SIG-M5 treated with dmso at 0.1 percent for 504 hours (cell line): ENCODE data around the gene PPP1R16B.
A peak's percentile ranks its signal among the peaks of the same experiment; 100 is the strongest.
"Not testable (repeated sequence)": the region's sequence is repeated elsewhere in the genome, so short reads cannot be mapped to it uniquely, and the experiment has no call there.

ENCODE experiments used
- DNase-seq: peaks from one replicate; lab custom pipeline; 2025; ENCODE audit not compliant: unreplicated experiment; lab: John Stamatoyannopoulos, UW

Gene PPP1R16B

GRCh38 chr20:38930242-38930569 lies 124.7 kb downstream of the PPP1R16B start:
- no peak for DNase-seq

GRCh38 chr20:38931984-38932383 lies 126.5 kb downstream of the PPP1R16B start:
- no peak for DNase-seq

DNA sequence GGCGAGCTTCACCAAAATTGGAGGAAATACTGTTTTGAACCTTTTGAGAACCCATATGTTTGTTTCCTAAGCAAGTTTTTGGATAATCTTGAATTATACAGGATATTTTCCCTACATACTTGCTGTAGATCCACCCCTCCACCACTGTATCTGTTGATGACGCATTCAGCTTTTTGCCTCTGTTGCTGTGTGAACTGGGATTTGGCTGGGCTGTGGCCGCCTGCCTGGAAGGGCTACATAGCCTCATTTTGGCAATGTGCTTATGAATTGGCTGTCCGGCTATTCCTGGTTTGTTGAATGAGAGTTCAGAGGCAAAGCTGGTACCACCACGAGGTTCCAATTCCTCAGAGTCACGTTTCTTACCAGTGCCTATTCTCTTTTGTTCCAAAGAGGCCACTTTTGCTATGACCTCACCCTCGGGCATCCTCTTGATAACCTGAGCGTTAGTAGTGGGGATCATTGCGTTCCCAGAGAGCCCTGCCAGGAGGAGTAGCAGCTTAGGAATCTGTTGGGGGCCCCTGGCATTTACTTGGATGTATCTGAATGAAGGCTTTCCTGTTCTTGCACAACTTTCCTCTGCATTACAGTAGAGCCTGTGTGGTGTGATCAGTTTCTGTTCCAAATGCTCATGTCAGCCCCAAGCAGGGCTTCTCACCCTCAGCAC lies 127.1 kb downstream of the PPP1R16B start:
- DNase-seq: peak; percentile 42

- DNase-seq: no peak
These were observed 129.0 kb downstream of the PPP1R16B start for GRCh38 chr20:38934530-38934929.

DNA sequence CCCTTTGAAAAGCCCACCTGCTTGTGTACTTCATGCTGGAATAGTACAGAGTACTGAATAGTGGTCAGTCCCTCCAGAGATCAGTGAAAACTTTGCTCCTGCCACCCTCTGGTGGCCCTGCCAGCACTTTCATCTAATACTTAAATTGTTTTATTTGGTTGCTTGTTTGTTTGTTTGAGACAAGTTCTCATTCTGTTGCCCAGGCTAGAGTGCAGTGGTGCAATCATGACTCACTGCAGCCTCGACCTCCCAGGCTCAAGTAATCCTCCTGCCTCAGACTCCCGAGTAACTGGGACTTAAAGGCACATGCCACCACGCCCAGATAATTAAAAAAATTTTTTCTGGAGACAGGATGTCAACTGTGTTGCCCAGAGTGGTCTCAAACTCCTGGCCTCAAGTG lies 129.8 kb downstream of the PPP1R16B start:
- no peak for DNase-seq

GRCh38 chr20:38935967-38936407 lies 130.5 kb downstream of the PPP1R16B start:
- DNase-seq: no peak

- no peak for DNase-seq
These were observed 131.5 kb downstream of the PPP1R16B start for GRCh38 chr20:38937000-38937399.

DNA sequence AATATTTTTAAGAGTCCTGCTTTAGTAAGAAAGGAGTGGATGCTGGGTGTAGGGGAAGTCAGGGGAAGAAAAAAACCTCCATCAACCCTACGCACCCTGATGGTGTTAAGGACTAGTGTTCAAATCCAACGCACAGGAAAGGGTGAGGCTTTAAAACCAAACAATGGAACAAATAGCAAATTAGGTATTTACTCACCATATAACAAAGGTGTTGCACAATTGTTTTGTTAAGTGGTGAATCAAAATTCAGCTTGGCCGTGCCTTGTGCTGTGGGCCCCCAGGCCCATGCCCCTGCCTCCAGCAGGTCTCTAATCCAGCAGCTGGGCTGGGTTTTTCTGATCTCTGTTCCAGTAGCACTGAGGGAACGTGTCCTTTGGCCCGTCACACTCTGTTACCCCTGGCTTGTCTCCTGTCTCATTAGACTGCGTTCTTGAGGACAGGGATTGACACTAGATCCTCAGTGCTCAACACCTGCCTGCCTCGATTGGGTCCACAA lies 132.5 kb downstream of the PPP1R16B start:
- DNase-seq: no peak

GRCh38 chr20:38939686-38940085 lies 134.2 kb downstream of the PPP1R16B start:
- DNase-seq: no peak

DNA sequence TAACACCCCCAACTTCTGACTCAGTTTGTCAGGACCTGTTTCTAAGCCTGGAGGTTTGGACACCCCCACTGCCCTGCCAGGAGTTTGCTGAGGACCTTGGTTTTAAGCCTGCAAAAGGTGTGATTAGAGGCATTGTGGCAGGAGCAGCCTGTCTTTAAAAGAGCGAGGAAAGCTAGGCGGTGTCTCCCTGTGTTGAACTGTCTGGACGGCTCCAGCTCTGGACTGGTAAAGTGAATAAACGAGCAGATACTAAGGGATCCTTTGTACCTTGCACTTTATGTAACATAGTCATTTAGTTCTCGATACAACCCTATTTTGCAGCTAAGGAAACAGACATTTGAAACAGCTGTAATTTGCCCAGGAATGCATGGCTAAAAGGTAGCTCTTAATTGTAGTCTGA lies 135.1 kb downstream of the PPP1R16B start:
- DNase-seq: no peak

- DNase-seq: no peak
These were observed 136.4 kb downstream of the PPP1R16B start for GRCh38 chr20:38941726-38942389.

- no peak for DNase-seq
These were observed 139.5 kb downstream of the PPP1R16B start for GRCh38 chr20:38945012-38945411.

GRCh38 chr20:38946836-38947235 lies 141.3 kb downstream of the PPP1R16B start:
- no peak for DNase-seq

- no peak for DNase-seq
These were observed 142.4 kb downstream of the PPP1R16B start for GRCh38 chr20:38947931-38948362.

- no peak for DNase-seq
These were observed 144.8 kb downstream of the PPP1R16B start for GRCh38 chr20:38950254-38950653.

DNA sequence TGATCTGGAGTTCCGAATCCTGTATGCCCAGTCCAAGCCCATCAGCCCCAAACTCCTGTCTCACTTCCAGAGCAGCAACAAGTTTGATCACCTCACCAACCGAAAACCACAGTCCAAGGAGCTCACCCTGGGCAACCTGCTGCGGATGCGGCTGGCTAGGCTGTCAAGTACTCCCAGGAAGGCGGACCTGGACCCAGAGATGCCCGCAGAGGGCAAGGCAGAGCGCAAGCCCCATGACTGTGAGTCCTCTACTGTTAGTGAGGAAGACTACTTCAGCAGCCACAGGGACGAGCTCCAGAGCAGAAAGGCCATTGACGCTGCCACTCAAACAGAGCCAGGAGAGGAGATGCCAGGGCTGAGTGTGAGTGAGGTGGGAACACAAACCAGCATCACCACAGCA lies 146.1 kb downstream of the PPP1R16B start:
- DNase-seq: no peak

DNA sequence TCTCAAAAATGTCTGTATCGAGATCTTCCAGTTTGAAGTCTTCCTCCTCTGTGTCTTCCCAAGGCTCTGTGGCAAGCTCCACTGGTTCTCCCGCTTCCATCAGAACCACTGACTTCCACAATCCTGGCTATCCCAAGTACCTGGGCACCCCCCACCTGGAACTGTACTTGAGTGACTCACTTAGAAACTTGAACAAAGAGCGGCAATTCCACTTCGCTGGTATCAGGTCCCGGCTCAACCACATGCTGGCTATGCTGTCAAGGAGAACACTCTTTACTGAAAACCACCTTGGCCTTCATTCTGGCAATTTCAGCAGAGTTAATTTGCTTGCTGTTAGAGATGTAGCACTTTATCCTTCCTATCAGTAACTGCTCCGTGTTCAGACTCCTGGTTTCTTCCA lies 146.7 kb downstream of the PPP1R16B start:
- DNase-seq: no peak

DNA sequence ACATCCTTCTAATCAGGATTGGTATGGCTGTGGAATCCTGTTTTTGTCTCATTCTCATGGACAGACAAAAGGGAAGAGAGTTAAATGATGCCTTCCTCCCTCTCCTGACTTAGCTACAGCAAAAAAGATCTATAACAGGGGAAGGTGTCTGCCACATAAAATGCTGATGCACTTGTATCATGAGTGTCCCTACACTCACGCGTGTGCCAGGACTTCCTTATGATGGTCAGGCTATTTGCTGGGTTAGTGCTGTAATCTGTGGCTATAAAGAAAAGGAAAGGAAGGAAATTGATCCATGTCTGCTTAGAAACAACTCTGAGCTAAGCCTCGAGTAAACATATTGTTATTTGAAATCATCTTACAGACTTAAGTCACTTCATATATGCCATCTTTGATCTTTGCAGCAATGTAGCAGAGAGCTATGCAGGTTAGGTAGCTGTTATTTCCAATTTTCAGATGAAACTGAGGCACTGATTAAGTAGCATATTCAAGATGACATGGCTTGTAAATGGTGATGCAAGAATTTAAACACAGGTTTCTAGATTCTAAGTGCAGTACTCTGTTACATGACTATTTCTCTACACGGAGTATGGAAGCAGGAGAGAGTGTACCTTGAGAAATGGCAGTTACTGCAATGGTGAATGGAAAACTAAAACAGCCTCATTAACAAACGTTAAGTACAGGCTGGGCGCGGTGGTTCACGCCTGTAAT lies 148.3 kb downstream of the PPP1R16B start:
- DNase-seq: no peak

- DNase-seq: no peak
These were observed 151.9 kb downstream of the PPP1R16B start for GRCh38 chr20:38957235-38957876.

GRCh38 chr20:38957915-38958485 lies 152.5 kb downstream of the PPP1R16B start:
- DNase-seq: no peak

DNA sequence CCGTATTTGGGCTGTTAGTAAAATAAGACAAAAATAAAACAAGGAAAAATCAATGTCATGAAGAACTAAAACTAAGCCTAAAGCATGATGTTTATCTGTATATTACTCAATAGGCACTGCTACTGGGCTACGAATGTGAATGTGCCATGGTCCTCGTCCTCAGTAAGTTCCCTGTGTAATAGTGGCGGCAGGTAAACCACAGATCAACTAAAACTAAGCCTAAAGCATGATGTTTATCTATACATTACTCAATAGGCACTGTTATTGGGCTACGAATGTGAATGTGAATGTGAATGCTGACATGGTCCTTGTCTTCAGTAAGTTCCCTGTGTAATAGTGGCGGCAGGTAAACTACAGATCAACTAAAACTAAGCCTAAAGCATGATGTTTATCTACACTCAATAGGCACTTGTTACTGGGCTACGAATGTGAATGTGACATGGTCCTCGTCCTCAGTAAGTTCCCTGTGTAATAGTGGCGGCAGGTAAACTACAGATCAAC lies 154.7 kb downstream of the PPP1R16B start:
- not testable (repeated sequence) for DNase-seq
